GM18499 (cell line): ENCODE results near the gene SVBP.
"Not testable (repeated sequence)": the region's sequence is repeated elsewhere in the genome, so short reads cannot be mapped to it uniquely, and the experiment has no call there.

ENCODE experiments used
- ATAC-seq: cut with Tn5 transposase; IDR thresholded peaks from one replicate; pipeline ENCODE4 v1.9.1; 2021; ENCODE audit warnings: moderate number of reproducible peaks; ENCODE audit not compliant: insufficient read depth, unreplicated experiment

Gene SVBP

GRCh38 chr1:42844592-42845140 lies 27.5 kb upstream of the SVBP start:
- no peak for ATAC-seq

- no peak for ATAC-seq
Measured at GRCh38 chr1:42841440-42842147, 24.4 kb upstream of the SVBP start.

GRCh38 chr1:42841010-42841409 lies 23.8 kb upstream of the SVBP start:
- ATAC-seq, result no peak

DNA sequence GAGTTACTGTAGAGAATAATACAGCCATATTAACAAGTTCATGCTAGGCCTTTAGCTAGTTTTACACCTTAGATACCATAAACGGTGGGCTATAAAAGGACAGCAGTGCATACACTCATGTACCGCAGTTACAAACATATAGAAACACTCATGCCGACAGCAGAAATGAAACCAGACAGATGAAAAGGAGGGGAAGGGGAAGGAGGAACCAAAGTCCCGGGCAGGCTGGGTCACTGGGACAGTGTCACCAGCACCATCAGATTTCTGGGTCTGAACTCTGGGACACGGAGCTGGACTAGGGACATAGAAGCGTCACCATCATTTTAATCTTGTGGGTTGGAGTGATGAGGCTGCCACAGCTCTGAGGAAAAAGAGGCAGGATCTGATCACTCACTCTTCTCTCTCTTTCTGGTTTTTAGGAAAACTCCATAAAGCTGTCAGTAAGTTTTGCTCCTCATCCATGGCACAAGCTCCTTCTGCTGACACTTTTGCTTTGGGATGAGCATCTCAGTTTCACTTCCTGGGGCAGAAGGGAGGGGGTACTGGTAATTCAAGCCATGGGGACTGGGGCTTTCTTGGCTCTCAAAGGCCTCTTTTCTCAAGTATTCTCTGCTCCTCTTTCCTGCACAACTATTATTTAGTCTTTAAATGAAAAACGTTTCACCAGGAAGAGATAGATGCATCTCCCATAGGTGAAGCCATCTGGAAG lies 21.4 kb upstream of the SVBP start:
- ATAC-seq, result no peak

DNA sequence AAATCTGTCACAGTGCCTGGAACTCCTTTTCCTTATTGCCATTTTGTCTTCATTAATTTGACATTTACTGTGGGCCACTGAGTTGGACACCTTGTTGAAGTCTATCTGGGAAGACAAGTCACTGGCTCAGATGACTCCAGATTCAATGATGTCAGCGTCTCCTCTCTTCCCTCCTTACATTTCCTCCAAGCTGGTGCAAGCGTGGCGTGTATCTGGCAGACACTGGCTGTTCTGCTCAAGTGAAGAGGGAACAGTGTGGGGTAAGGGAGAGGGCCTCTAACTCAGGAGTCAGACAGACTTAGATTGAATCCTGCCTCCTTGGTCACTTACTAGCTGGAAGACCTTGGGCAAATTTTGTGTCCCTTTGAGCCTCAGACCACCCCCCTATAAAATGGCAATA lies 20.5 kb upstream of the SVBP start:
- no peak for ATAC-seq

GRCh38 chr1:42835422-42835821 lies 18.2 kb upstream of the SVBP start:
- ATAC-seq, result no peak

DNA sequence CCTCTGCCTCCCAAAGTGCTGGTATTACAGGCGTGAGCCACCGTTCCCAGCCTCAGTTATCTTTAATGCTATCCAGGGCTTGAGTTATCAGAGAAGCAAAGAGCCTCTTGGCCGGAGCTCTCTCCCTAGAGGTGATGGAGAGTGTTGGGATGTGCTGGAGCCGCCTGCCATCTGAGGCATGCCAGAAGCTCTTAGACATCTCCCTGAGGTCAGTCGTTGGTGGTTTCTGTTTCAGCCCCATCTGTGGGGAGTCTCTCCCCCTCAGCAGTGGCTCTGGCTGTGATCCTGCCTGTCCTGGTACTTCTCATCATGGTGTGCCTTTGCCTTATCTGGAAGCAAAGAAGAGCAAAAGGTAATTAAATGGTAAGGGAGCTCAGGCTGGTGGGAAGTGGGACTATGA lies 17.6 kb upstream of the SVBP start:
- ATAC-seq, result no peak

DNA sequence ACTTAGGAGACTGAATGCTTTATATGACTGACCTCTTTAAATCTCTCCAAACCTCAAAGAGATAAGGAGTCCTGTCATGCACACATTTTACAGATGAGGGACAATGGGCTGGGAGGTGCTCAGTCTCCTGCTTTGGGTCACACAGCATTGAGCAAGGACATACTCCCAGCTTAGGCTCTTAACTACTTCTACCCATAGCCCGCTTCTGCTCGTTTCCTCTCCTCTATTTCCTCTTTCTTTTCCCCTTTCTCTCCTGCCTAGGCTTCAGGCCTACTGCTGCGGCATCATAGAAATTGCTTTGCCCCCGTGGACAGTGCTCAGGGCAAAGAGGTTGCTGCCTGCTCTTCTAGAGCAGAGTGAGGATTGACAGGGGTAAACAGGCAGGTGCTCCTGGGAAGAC lies 16.8 kb upstream of the SVBP start:
- ATAC-seq, result no peak

GRCh38 chr1:42832641-42833240 lies 15.5 kb upstream of the SVBP start:
- no peak for ATAC-seq

DNA sequence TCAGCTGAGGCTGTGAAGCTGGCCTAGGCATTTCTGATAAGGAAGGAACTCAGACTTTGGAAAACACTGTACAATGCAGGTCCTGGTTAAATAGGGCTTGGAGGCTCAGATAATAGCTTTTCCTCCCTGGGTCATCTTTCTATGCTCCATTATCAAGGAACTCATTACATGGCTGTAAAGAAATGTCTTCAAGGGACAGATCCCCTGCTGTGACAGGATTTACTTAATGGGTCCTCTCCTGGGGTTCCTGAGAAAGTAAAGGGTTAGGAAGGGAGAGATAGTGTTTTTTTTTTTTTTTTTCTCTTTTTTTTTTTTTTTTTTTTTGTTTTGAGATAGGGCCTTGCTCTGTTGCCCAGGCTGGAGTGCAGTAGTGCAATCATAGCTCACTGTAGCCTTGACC lies 14.1 kb upstream of the SVBP start:
- no peak for ATAC-seq

DNA sequence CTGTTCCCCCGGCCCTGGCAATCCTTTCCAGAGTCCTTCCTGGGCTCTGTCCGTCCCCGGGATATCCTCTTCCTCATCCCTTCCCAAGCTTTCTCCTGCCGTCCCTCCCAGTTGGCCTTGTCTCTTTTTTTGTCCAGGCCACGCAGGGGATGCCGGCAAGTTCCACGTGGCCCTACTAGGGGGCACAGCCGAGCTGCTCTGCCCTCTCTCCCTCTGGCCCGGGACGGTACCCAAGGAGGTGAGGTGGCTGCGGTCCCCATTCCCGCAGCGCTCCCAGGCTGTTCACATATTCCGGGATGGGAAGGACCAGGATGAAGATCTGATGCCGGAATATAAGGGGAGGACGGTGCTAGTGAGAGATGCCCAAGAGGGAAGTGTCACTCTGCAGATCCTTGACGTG lies 13.4 kb upstream of the SVBP start:
- no peak for ATAC-seq

GRCh38 chr1:42825036-42825851 lies 8.0 kb upstream of the SVBP start:
- ATAC-seq, result no peak

GRCh38 chr1:42824481-42825035 lies 7.4 kb upstream of the SVBP start:
- ATAC-seq, result no peak

- ATAC-seq, result no peak
Measured at GRCh38 chr1:42822800-42823392, 5.7 kb upstream of the SVBP start.

- no peak for ATAC-seq
Measured at GRCh38 chr1:42821690-42822089, 4.5 kb upstream of the SVBP start.

DNA sequence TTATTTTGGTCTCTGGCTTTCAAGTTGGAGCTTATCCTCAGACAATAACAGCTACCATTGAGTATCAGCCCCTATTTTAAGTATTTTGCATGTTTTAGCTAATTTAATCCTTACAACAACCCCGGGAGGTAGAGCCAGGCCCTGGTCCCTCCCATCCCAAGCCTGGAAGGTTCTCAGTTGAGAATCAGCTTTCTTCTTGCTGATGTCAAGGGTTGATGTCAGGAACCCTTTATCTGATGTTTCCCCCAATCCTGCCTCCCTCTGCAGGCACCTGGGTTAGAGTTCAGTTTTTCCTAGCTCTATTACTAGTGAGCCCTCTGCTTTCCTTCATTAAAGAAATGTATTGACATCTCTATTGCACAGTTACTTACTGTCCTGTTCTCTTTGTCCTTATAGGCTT lies 3.6 kb upstream of the SVBP start:
- no peak for ATAC-seq

GRCh38 chr1:42817976-42818375 lies 779 bp upstream of the SVBP start:
- no peak for ATAC-seq

DNA sequence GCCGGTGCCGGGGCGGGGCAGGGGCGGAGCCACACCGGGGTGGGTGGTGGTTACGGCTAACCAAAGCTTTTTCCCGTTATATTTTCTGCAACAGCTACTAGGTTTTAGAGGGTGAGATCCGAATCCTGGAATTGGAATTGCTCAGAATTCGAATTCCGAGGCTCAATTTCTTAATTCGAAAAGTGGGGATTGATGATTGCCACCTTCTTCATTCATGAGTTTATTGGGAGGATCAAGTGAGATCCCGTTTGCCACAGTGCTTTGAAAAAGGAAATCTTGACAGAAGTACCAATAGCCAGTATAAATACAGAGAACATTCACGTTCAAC lies 207 bp upstream of the SVBP start:
- no peak for ATAC-seq

- ATAC-seq, result no peak
Measured at GRCh38 chr1:42815941-42816584, 1.1 kb downstream of the SVBP start.

DNA sequence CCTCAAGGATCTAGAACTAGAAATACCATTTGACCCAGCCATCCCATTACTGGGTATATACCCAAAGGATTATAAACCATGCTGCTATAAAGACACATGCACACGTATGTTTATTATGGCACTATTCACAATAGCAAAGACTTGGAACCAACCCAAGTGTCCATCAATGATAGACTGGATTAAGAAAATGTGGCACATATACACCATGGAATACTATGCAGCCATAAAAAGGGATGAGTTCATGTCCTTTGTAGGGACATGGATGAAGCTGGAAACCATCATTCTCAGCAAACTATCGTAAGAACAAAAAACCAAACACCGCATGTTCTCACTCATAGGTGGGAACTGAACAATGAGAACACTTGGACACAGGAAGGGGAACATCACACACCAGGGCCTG lies 2.4 kb downstream of the SVBP start:
- not testable (repeated sequence) for ATAC-seq
